SU-DHL-6 (cell line): ENCODE data around the gene TECPR2.

Source experiments
- H2AFZ ChIP-seq: fragments of 200-600 bp; sonication (generic); 2 replicates; pipeline ENCODE4 v1.6.1; 2014; ENCODE audit warnings: low read depth, mild to moderate bottlenecking, moderate library complexity, mixed read lengths, antibody characterized with exemption, low read length; ENCODE audit not compliant: severe bottlenecking
- H3F3A ChIP-seq: fragments of 200-600 bp; shearing (Covaris generic); 2 replicates; pipeline ENCODE4 v1.6.0; 2016; ENCODE audit warnings: antibody characterized with exemption, mild to moderate bottlenecking; ENCODE audit not compliant: insufficient read depth
- H3K27ac ChIP-seq: fragments of 200-600 bp; sonication (generic); 2 replicates; pipeline ENCODE4 v1.5.1; 2016; ENCODE audit warnings: low read depth, mild to moderate bottlenecking, low read length, moderate library complexity, mixed read lengths
- H3K27me3 ChIP-seq: fragments of 200-600 bp; sonication (generic), shearing (Covaris generic); 2 replicates; pipeline ENCODE4 v1.6.0; 2014; ENCODE audit warnings: mild to moderate bottlenecking, low read length
- H3K36me3 ChIP-seq: fragments of 200-600 bp; sonication (generic); 2 replicates; pipeline ENCODE4 v1.6.1; 2014; ENCODE audit warnings: mild to moderate bottlenecking, low read length, mixed read lengths
- H3K4me2 ChIP-seq: fragments of 300-600, 200-600 bp; shearing (Covaris generic), sonication (generic); 2 replicates; pipeline ENCODE4 v1.6.0; 2014; ENCODE audit warnings: low read length, low read depth, mild to moderate bottlenecking; ENCODE audit not compliant: poor library complexity, severe bottlenecking
- H3K4me3 ChIP-seq: fragments of 200-600 bp; sonication (generic); 2 replicates; pipeline ENCODE4 v1.5.1; 2014; ENCODE audit warnings: antibody characterized with exemption, low read length, mild to moderate bottlenecking, mixed read lengths; ENCODE audit not compliant: insufficient read depth, poor library complexity, severe bottlenecking
- H3K79me2 ChIP-seq: fragments of 200-600 bp; sonication (generic); 2 replicates; pipeline ENCODE4 v1.6.1; 2014; ENCODE audit warnings: mild to moderate bottlenecking, low read length, moderate library complexity; ENCODE audit not compliant: insufficient read depth
- H3K9ac ChIP-seq: fragments of 200-600 bp; sonication (generic); 2 replicates; pipeline ENCODE4 v1.7.0; 2014; ENCODE audit warnings: mild to moderate bottlenecking, low read length
- H3K9me2 ChIP-seq: fragments of 200-600 bp; sonication (generic); replicated peaks from 2 replicates; pipeline ENCODE4 v1.6.1; 2014; ENCODE audit warnings: low read length; ENCODE audit not compliant: insufficient read depth
- H3K9me3 ChIP-seq: fragments of 200-600 bp; sonication (generic); 2 replicates; pipeline ENCODE4 v1.6.1; 2014; ENCODE audit warnings: low read length, mixed read lengths; ENCODE audit not compliant: insufficient read depth
- H4K20me1 ChIP-seq: fragments of 200-600 bp; sonication (generic); 2 replicates; pipeline ENCODE4 v1.6.1; 2014; ENCODE audit warnings: low read depth, mild to moderate bottlenecking, antibody characterized with exemption, low read length, moderate library complexity, mixed read lengths
- EZH2phosphoT487 ChIP-seq: fragments of 200-600 bp; sonication (generic), shearing (Covaris generic); conservative IDR thresholded peaks from 2 replicates; pipeline ENCODE4 v1.6.1; 2018; ENCODE audit warnings: mild to moderate bottlenecking, antibody characterized with exemption, low read length, moderate library complexity, mixed read lengths
- TF ChIP-seq, protein P1 (sequence below): fragments of 200-600 bp; sonication (generic); IDR thresholded peaks from one replicate; pipeline ENCODE4 v1.5.1; 2017; ENCODE audit warnings: antibody characterized with exemption, mild to moderate bottlenecking, low read length, moderate library complexity; ENCODE audit not compliant: insufficient read depth, poor library complexity, severe bottlenecking

The TECPR2 gene

DNA sequence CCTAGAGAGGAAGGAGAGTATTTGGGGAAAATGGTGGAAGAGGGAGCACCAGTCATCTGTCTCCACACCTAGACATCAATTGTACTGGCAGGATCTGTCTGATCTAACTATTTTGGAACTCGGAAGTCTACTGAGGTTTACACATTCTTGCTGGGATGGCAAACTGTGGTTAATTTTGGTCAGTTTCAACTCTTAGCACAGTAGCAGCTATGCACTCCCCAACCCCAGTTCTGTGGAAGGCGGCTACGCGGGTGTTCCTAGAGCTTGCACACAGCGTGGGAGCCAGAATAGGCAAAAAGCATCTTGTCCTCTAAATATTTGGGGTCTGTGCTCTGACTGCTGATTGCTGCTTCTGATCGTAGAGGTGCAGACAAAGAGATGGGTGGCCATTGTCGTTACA lies 33.8 kb downstream of the TECPR2 start:
- Histone ChIP-seq H4K20me1 (no peaks in the 10 kb centered on the region), H2AFZ (no peak overlapping the region), H3K9ac (no peak overlapping the region), H3F3A (no peaks in the 10 kb centered on the region), H3K27me3 (no peaks in the 10 kb centered on the region), H3K79me2 (no peaks in the 10 kb centered on the region), H3K9me2 (no peaks in the 10 kb centered on the region), H3K4me3 (no peak overlapping the region), H3K27ac (no peak overlapping the region), H3K9me3 (no peaks in the 10 kb centered on the region), H3K36me3 (no peaks in the 10 kb centered on the region), H3K4me2 (no peak overlapping the region)
- TF ChIP-seq EZH2phosphoT487, result no peak
- TF ChIP-seq, protein P1, sequence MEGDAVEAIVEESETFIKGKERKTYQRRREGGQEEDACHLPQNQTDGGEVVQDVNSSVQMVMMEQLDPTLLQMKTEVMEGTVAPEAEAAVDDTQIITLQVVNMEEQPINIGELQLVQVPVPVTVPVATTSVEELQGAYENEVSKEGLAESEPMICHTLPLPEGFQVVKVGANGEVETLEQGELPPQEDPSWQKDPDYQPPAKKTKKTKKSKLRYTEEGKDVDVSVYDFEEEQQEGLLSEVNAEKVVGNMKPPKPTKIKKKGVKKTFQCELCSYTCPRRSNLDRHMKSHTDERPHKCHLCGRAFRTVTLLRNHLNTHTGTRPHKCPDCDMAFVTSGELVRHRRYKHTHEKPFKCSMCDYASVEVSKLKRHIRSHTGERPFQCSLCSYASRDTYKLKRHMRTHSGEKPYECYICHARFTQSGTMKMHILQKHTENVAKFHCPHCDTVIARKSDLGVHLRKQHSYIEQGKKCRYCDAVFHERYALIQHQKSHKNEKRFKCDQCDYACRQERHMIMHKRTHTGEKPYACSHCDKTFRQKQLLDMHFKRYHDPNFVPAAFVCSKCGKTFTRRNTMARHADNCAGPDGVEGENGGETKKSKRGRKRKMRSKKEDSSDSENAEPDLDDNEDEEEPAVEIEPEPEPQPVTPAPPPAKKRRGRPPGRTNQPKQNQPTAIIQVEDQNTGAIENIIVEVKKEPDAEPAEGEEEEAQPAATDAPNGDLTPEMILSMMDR, result no peak

DNA sequence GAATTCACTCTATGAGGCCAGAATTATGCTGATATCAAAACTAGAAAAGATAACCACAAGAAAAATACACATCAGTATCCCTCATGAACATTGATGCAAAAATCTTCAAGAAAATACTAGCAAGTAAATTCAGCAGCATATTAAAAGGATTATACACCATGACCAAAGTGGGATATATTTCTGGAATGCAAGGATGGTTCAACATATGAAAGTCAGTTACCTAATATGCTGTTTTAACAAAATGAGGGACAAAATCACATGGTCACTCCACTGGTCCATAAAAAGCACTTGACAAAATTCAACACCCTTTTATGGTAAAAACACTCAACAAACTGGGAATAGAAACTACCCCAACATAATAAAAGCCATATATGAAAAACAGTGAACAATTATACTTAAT lies 40.3 kb downstream of the TECPR2 start:
- no peak for TF ChIP-seq EZH2phosphoT487
- TF ChIP-seq, protein P1, result no peak
- H3K36me3 ChIP-seq, result peaks cover 5% of the 10 kb centered on the region; the same call in 1 of the 2 replicates
- peaks cover 14% of the 10 kb centered on the region; the same call in 1 of the 2 replicates for H3K9me3 ChIP-seq
- no peak overlapping the region for H2AFZ ChIP-seq
- H3K9me2 ChIP-seq, result no peaks in the 10 kb centered on the region
- H4K20me1 ChIP-seq, result no peaks in the 10 kb centered on the region
- no peaks in the 10 kb centered on the region for H3K27me3 ChIP-seq
- H3K4me3 ChIP-seq, result no peak overlapping the region
- H3K27ac ChIP-seq, result no peak overlapping the region
- no peak overlapping the region for H3K4me2 ChIP-seq
- no peaks in the 10 kb centered on the region for H3K79me2 ChIP-seq
- no peaks in the 10 kb centered on the region for H3F3A ChIP-seq
- no peak overlapping the region for H3K9ac ChIP-seq

DNA sequence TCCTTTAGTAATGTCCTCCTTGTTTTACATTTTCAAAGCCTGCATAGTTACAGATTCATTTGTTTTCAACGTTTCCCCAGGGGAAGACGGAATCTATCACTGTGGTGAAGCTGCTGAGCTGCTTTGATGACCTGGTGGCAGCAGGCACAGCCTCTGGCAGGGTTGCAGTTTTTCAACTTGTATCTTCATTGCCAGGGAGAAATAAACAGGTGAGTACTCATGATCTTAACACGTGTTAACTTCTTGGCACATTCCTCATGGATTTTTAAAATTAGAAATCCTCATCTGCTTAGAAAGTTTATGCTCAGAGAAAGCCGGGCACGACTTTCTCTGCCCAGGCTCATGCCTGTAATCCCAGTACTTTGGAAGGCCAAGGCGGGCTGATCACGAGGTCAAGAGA lies 44.5 kb downstream of the TECPR2 start:
- Histone ChIP-seq H3K27ac (no peak overlapping the region), H3K4me2 (no peak overlapping the region)
- no peak for TF ChIP-seq EZH2phosphoT487
- TF ChIP-seq, protein P1, result no peak

DNA sequence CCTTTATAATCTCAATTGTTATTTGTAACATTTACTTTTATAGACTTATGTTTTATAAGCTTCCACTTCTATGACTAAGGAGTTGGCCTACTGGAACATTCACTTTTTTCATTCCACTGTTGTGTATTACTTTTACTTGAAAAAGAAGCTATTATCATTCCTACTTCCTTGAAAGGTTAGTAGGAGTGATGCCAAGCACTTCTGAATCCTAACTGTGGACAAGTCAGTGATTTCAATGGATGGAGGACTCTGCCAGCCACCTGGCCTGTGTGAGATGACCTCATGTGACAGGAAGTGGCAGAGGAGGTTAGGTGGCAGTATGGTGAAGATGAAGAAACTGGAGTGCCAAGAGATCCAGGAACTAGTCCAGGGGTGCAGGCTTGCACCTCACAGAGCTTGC lies 46.0 kb downstream of the TECPR2 start:
- Histone ChIP-seq H3F3A (no peaks in the 10 kb centered on the region), H3K36me3 (no peaks in the 10 kb centered on the region), H3K27me3 (no peaks in the 10 kb centered on the region), H4K20me1 (no peaks in the 10 kb centered on the region), H3K79me2 (no peaks in the 10 kb centered on the region), H3K4me3 (no peak overlapping the region), H2AFZ (no peak overlapping the region), H3K27ac (no peak overlapping the region), H3K9me3 (no peaks in the 10 kb centered on the region), H3K9ac (no peak overlapping the region), H3K9me2 (no peaks in the 10 kb centered on the region), H3K4me2 (no peak overlapping the region)
- TF ChIP-seq, protein P1, result no peak
- no peak for TF ChIP-seq EZH2phosphoT487

More for the DNA sequence above, 44.5 kb downstream of the TECPR2 start:
- no peak overlapping the region for H3K9ac ChIP-seq
- H4K20me1 ChIP-seq, result no peaks in the 10 kb centered on the region
- no peaks in the 10 kb centered on the region for H3K27me3 ChIP-seq
- no peaks in the 10 kb centered on the region for H3K79me2 ChIP-seq
- H3K9me3 ChIP-seq, result peaks cover 9% of the 10 kb centered on the region; the same call in 1 of the 2 replicates
- H3F3A ChIP-seq, result no peaks in the 10 kb centered on the region
- H2AFZ ChIP-seq, result no peak overlapping the region
- H3K36me3 ChIP-seq, result peaks cover 5% of the 10 kb centered on the region; the same call in 1 of the 2 replicates
- no peaks in the 10 kb centered on the region for H3K9me2 ChIP-seq
- H3K4me3 ChIP-seq, result no peak overlapping the region
